ENCODE measurements around the gene DTWD1. TPM values are rescaled to one million over a fixed set of nuclear protein-coding genes. Genes with fewer than 3 reads are reported as not detected.

Gene DTWD1
- total RNA-seq, 1 experiment from 2014 or later, result 10.9 TPM

DNA sequence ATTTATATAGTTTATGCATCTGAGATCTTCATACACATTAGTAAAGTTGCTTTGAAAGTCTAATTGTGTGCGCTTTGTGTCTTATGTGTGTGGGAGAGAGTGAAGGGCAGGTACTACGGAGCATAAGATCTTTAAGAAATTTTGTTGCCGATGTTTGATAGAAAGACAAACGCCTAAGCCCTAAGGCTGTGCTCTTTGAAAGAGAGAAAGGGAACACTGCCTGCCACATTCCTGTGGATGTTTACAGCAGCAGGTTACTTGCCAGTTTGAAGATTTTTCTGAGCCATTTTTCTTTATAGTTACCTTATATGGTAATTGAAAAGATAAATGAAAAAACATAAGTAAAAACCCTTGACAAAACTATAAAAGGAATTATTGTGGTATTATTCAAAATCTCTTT is 17.0 kb downstream of the DTWD1 start:
- POLR2A ChIA-PET (ENCODE audit: unreplicated experiment), result no interaction called here
- Histone ChIP-seq H3K4me2 (ENCODE audit: low read length) (no peak overlapping the region), H4K20me1 (ENCODE audit: low read length) (no peaks in the 10 kb centered on the region), H3K4me1 (ENCODE audit: insufficient read depth, low read length) (no peaks in the 10 kb centered on the region), H3K36me3 (ENCODE audit: low read depth, low read length) (no peaks in the 10 kb centered on the region), H3K79me2 (ENCODE audit: low read length) (no peaks in the 10 kb centered on the region), H3K27me3 (ENCODE audit: low read length) (no peaks in the 10 kb centered on the region), H3K27ac (ENCODE audit: low read length) (no peak overlapping the region), H3F3A (ENCODE audit: low read length, unreplicated experiment) (no peaks in the 10 kb centered on the region), H3K9me2 (replicated peaks; ENCODE audit: low read length) (no peaks in the 10 kb centered on the region), H3K9me3 (ENCODE audit: low read length) (no peaks in the 10 kb centered on the region), H3K9ac (ENCODE audit: low read length) (no peak overlapping the region), H2AFZ (ENCODE audit: low read length) (no peak overlapping the region), H3K4me3 (ENCODE audit: low read length) (no peak overlapping the region)
- DNase-seq (no peak), ATAC-seq (no peak)
- CTCF ChIA-PET, result interaction anchor here (0.6 kb wide), 1 partner anchor 365 kb away, joined by 3 read pairs; no protein-coding TSS in a partner anchor
- BruUV-seq (replicated peaks), result no TSS peak
- no peak for TF ChIP-seq EZH2phosphoT487 (IDR thresholded peaks at IDR 0.05; ENCODE audit: borderline replicate concordance, low read length)
- TF ChIP-seq CTCF (conservative IDR thresholded peaks at IDR 0.05; ENCODE audit: low read depth, low read length), result no peak
- no peak for TF ChIP-seq EZH2 (IDR thresholded peaks at IDR 0.05; ENCODE audit: low read length, unreplicated experiment)
- intact Hi-C loops (cut with micrococcal nuclease), result no loop called here

- H3K9me3 ChIP-seq (ENCODE audit: low read length), result no peaks in the 10 kb centered on the region
- intact Hi-C loops (cut with micrococcal nuclease), result no loop called here
- H3K4me2 ChIP-seq (ENCODE audit: low read length), result no peak overlapping the region
- ChIA-PET CTCF (no interaction called here), POLR2A (ENCODE audit: unreplicated experiment) (no interaction called here)
- no peak overlapping the region for H2AFZ ChIP-seq (ENCODE audit: low read length)
- TF ChIP-seq EZH2phosphoT487 (IDR thresholded peaks at IDR 0.05; ENCODE audit: borderline replicate concordance, low read length), result no peak
- TF ChIP-seq EZH2 (IDR thresholded peaks at IDR 0.05; ENCODE audit: low read length, unreplicated experiment), result no peak
- TF ChIP-seq CTCF (conservative IDR thresholded peaks at IDR 0.05; ENCODE audit: low read depth, low read length), result no peak
- no peaks in the 10 kb centered on the region for H3K79me2 ChIP-seq (ENCODE audit: low read length)
- H3K9ac ChIP-seq (ENCODE audit: low read length), result no peak overlapping the region
- no peak for DNase-seq
- H3K36me3 ChIP-seq (ENCODE audit: low read depth, low read length), result no peaks in the 10 kb centered on the region; the same call in 1 of the 2 replicates
- H3K4me1 ChIP-seq (ENCODE audit: insufficient read depth, low read length), result no peaks in the 10 kb centered on the region
- no peak overlapping the region for H3K27ac ChIP-seq (ENCODE audit: low read length)
- H3K9me2 ChIP-seq (replicated peaks; ENCODE audit: low read length), result no peaks in the 10 kb centered on the region
- no peaks in the 10 kb centered on the region for H3F3A ChIP-seq (ENCODE audit: low read length, unreplicated experiment)
- ATAC-seq, result no peak
- H4K20me1 ChIP-seq (ENCODE audit: low read length), result no peaks in the 10 kb centered on the region
- no peaks in the 10 kb centered on the region for H3K27me3 ChIP-seq (ENCODE audit: low read length)
- BruUV-seq (replicated peaks), result no TSS peak
- H3K4me3 ChIP-seq (ENCODE audit: low read length), result no peak overlapping the region
Measured at GRCh38 chr15:49644364-49644794, 23.5 kb downstream of the DTWD1 start.

DNA sequence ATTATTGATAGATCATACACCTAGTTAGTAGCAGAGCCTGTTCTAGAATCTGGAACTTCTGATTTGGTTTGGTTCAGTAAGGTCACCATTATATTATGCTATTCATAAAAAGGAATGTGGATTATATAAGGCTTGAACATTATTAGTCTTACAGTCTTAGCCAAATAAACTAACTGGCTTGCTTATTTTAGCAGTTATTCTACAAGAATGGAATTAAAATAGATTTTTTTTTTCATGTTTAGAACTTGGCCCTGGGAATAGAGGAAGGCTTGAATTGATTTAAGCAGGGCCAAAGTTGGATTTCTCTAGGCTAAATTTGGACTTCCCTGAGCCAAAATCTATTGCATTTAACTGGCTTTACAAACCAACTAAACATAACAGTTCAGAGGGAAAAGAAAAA is 24.4 kb downstream of the DTWD1 start:
- H3K4me3 ChIP-seq (ENCODE audit: low read length), result no peak overlapping the region
- intact Hi-C loops (cut with micrococcal nuclease), result no loop called here
- no peaks in the 10 kb centered on the region for H4K20me1 ChIP-seq (ENCODE audit: low read length)
- no peak overlapping the region for H3K9ac ChIP-seq (ENCODE audit: low read length)
- BruUV-seq (replicated peaks), result no TSS peak
- no peaks in the 10 kb centered on the region for H3K79me2 ChIP-seq (ENCODE audit: low read length)
- H3K4me2 ChIP-seq (ENCODE audit: low read length), result no peak overlapping the region
- ChIA-PET POLR2A (ENCODE audit: unreplicated experiment) (no interaction called here), CTCF (no interaction called here)
- no peaks in the 10 kb centered on the region for H3K4me1 ChIP-seq (ENCODE audit: insufficient read depth, low read length)
- TF ChIP-seq CTCF (conservative IDR thresholded peaks at IDR 0.05; ENCODE audit: low read depth, low read length), result no peak
- TF ChIP-seq EZH2 (IDR thresholded peaks at IDR 0.05; ENCODE audit: low read length, unreplicated experiment), result no peak
- no peak for TF ChIP-seq EZH2phosphoT487 (IDR thresholded peaks at IDR 0.05; ENCODE audit: borderline replicate concordance, low read length)
- H3K36me3 ChIP-seq (ENCODE audit: low read depth, low read length), result no peaks in the 10 kb centered on the region; the same call in 1 of the 2 replicates
- H3K27me3 ChIP-seq (ENCODE audit: low read length), result no peaks in the 10 kb centered on the region
- no peaks in the 10 kb centered on the region for H3K9me2 ChIP-seq (replicated peaks; ENCODE audit: low read length)
- H3F3A ChIP-seq (ENCODE audit: low read length, unreplicated experiment), result no peaks in the 10 kb centered on the region
- no peak for DNase-seq
- no peak overlapping the region for H3K27ac ChIP-seq (ENCODE audit: low read length)
- H2AFZ ChIP-seq (ENCODE audit: low read length), result no peak overlapping the region
- ATAC-seq, result no peak
- no peaks in the 10 kb centered on the region for H3K9me3 ChIP-seq (ENCODE audit: low read length)
